Measurements from ENCODE around the gene GLB1L. TPM values are rescaled to one million over a fixed set of nuclear protein-coding genes. Genes with fewer than 3 reads are reported as not detected.

The GLB1L gene
- total and polyA plus RNA-seq, 2 of the 8 experiments (the other 6 are each of a cell fraction or from before 2014, with no cell fraction given) = 3.7 to 4.0 TPM

GRCh38 chr2:219278655-219279150, 33.5 kb upstream of the GLB1L start:
- H3K14ac ChIP-seq (ENCODE audit: insufficient read length) = no peak overlapping the region
- DNase-seq (ENCODE audit: low read depth in 1 of 2, low spot score in 2 of 2) = no peak
- TF ChIP-seq CREB1 (IDR thresholded peaks at IDR 0.05) (no peak), PHF8 (conservative IDR thresholded peaks at IDR 0.05; ENCODE audit: low read depth, low read length) (peak; percentile 35; the same call in 1 of the 2 replicates)
- H2BK12ac ChIP-seq (ENCODE audit: low read depth, low read length) = no peak overlapping the region
- no peaks in the 10 kb centered on the region for H3K79me2 ChIP-seq (ENCODE audit: control insufficient read depth in 1 of 2, insufficient read depth in 2 of 2, low read length in 2 of 2)
- no peak overlapping the region for H2AFZ ChIP-seq (ENCODE audit: low read length)
- FAIRE-seq = peak; percentile 24
- peak overlapping the region; percentile 41 for H4K5ac ChIP-seq (ENCODE audit: insufficient read length, low read depth, low read length)
- no peak overlapping the region for H3K23ac ChIP-seq (ENCODE audit: insufficient read length)
- no peaks in the 10 kb centered on the region; a peak in 1 of 7 replicates for H3K27me3 ChIP-seq (replicated peaks in 1 of 4; ENCODE audit: control insufficient read depth in 3 of 4, extremely low read depth in 1 of 4, insufficient read depth in 3 of 4, low read length in 3 of 4)
- no peaks in the 10 kb centered on the region for H4K20me1 ChIP-seq (replicated peaks in 1 of 2; ENCODE audit: control insufficient read depth in 1 of 2, insufficient read depth in 2 of 2, low read length in 2 of 2)
- H3K4me2 ChIP-seq (ENCODE audit: insufficient read depth in 1 of 2, low read depth in 2 of 2, low read length in 2 of 2) = peak overlapping the region; percentile 73 to 87
- no peak overlapping the region; the same call in 1 of the 2 replicates for H4K8ac ChIP-seq (ENCODE audit: extremely low read depth, insufficient read depth, low read length)
- peaks cover 9 to 23% (median 14%) of the 10 kb centered on the region in 4 experiments for H3K4me1 ChIP-seq (replicated peaks in 1 of 4; ENCODE audit: control insufficient read depth in 3 of 4, insufficient read depth in 4 of 4, low read length in 3 of 4)
- POLR2A ChIA-PET (ENCODE audit: partially characterized antibody) = interaction anchor here (0.7 to 4.5 kb wide), 13 partner anchors 12 to 103 kb away, joined by 3 to 33 read pairs (median 4); partner anchors contain the start of genes ABCB6, ATG9A, GLB1L and PTPRN
- no peak overlapping the region for H2BK20ac ChIP-seq (ENCODE audit: low read length)
- H2AK5ac ChIP-seq (ENCODE audit: low read depth, low read length) = no peak overlapping the region; the same call in 1 of the 2 replicates
- CTCF ChIA-PET (ENCODE audit: partially characterized antibody) = interaction anchor here (0.6 to 12.1 kb wide), 24 partner anchors 12 to 1522 kb away, joined by 3 to 220 read pairs (median 4); partner anchors contain the start of genes ABCB6, GLB1L, STK16 and TUBA4A
- H2BK5ac ChIP-seq (ENCODE audit: low read depth, low read length) = peak overlapping the region; percentile 66; the same call in 1 of the 2 replicates
- peaks cover 0 to 4% (median under 1%) of the 10 kb centered on the region in 4 experiments; a peak in 2 of 8 replicates for H3K36me3 ChIP-seq (ENCODE audit: control insufficient read depth in 2 of 4, insufficient read depth in 4 of 4, low read length in 3 of 4)
- 36% methylated on average over 9 of the region's 9 CpGs; no CpG with 5 or more reads in 1 of the 2 experiments for WGBS, 2 experiments (ENCODE audit: extremely low coverage in 1 of 2, insufficient coverage in 1 of 2, insufficient read length in 1 of 2, insufficient replicate concordance in 2 of 2, low coverage in 1 of 2, low lambda C conversion rate in 2 of 2, missing lambda C conversion rate in 1 of 2)
- no peaks in the 10 kb centered on the region for H3K9me3 ChIP-seq (ENCODE audit: insufficient read depth in 2 of 2, low read depth in 1 of 2, low read length in 1 of 2)
- no peaks in the 10 kb centered on the region; the same call in 1 of the 2 replicates for H3K79me1 ChIP-seq (ENCODE audit: low read depth, low read length)
- no peak overlapping the region for H3K56ac ChIP-seq (replicated peaks; ENCODE audit: insufficient read length, low read depth, low read length)
- H2BK15ac ChIP-seq (ENCODE audit: low read length) = peak overlapping the region; percentile 19; the same call in 1 of the 2 replicates
- no peak overlapping the region for H3K4ac ChIP-seq (replicated peaks; ENCODE audit: insufficient read length, low read depth, low read length)
- peak overlapping the region; percentile 66; the same call in 1 of the 2 replicates for H3K27ac ChIP-seq (ENCODE audit: low read depth, low read length)
- peak overlapping the region in 3 of 4 experiments; percentile 38 to 49 (median 41); a peak in 3 of 7 replicates for H3K9ac ChIP-seq (replicated peaks in 1 of 4; ENCODE audit: extremely low read depth in 1 of 4, low read depth in 3 of 4, low read length in 3 of 4)
- H4K91ac ChIP-seq (replicated peaks; ENCODE audit: insufficient read length, low read length) = no peak overlapping the region
- H3K23me2 ChIP-seq (ENCODE audit: low read depth, low read length) = peaks cover 8% of the 10 kb centered on the region; the same call in 1 of the 2 replicates
- peak overlapping the region; percentile 45 to 75 (median 52) for H3K4me3 ChIP-seq (ENCODE audit: extremely low read depth in 1 of 4, insufficient read depth in 2 of 4, low read depth in 3 of 4, low read length in 4 of 4)
- no peak overlapping the region for H2BK120ac ChIP-seq (replicated peaks; ENCODE audit: low read depth, low read length)
- H3K18ac ChIP-seq (ENCODE audit: extremely low read depth, low read length) = peak overlapping the region; percentile 87; the same call in 1 of the 2 replicates
